HCT116 (cell line): ENCODE data around the gene FAM168B. TPM values are rescaled to one million over a fixed set of nuclear protein-coding genes. Genes with fewer than 3 reads are reported as not detected.

Experiments used
- ATAC-seq: fragments of 200-7000 bp; cut with Tn5 transposase; 2 replicates; pipeline ENCODE4 v1.9.1; 2020; ENCODE audit warnings: mild to moderate bottlenecking, moderate library complexity
- BruUV-seq: library from RNA; stranded (reverse); fragments of 400-500 nt; replicated peaks from 2 replicates; lab custom pipeline; 2021; lab: Mats Ljungman, UMichigan
- CTCF ChIA-PET: fragments of 300-600 bp; sonication (Branson Sonifier 250); formaldehyde crosslinking; loops from one replicate; lab custom pipeline; 2021; ENCODE audit warnings: antibody characterized with exemption; lab: Charles Lee
- POLR2A ChIA-PET: fragments of 300-600, 350-600 bp; sonication (Branson Sonifier 250); formaldehyde crosslinking; loops from one replicate; lab custom pipeline; 2021; ENCODE audit warnings: antibody characterized with exemption; lab: Charles Lee
- RAD21 ChIA-PET, 2 experiments: fragments of 300-600 bp; sonication (Branson Sonifier 250); formaldehyde crosslinking; loops; one replicate each; lab custom pipeline; 2023; ENCODE audit warnings: low total read pairs in 2 of 2; ENCODE audit not compliant: uncharacterized antibody in 2 of 2, unreplicated experiment in 2 of 2, low non-redundant PET in 1 of 2; lab: Charles Lee
- DNase-seq: peaks from one replicate; pipeline ENCODE4 v3.0.0-alpha.2; 2010; ENCODE audit warnings: low read depth, low spot score
- H2AFZ ChIP-seq: fragments of 200-600 bp; shearing (Covaris generic), sonication (generic); 2 replicates; pipeline ENCODE4 v1.6.1; 2017; ENCODE audit warnings: low read depth, mixed run types, mixed read lengths, antibody characterized with exemption, low read length; ENCODE audit not compliant: poor library complexity, severe bottlenecking
- H3K27ac ChIP-seq: 2 replicates; pipeline ENCODE4 v1.5.1; 2012; ENCODE audit warnings: low read depth, low read length
- H3K27me3 ChIP-seq: fragments of 200-600 bp; sonication (generic); 2 replicates; pipeline ENCODE4 v1.6.1; 2016; ENCODE audit warnings: mixed run types, low read length, mixed read lengths; ENCODE audit not compliant: insufficient read depth
- H3K36me3 ChIP-seq, 2 experiments: fragments of 200-500 bp in 1 of 2; fragments of 200-600 bp in 1 of 2; sonication (Bioruptor generic) in 1 of 2; sonication (generic) in 1 of 2; 2 replicates each; pipeline versions ENCODE4 v1.5.1 to v1.6.1; 2014 to 2016; ENCODE audit warnings: low read length in 2 of 2, inconsistent platforms in 1 of 2, mixed read lengths in 1 of 2, mixed run types in 1 of 2; ENCODE audit not compliant: insufficient read depth in 2 of 2, control insufficient read depth in 1 of 2
- H3K4me1 ChIP-seq, 2 experiments: fragments of 200-600 bp in 1 of 2; sonication (generic) in 1 of 2; 2 replicates each; pipeline versions ENCODE4 v1.5.1 to v1.6.1; 2012 to 2017; ENCODE audit warnings: low read length in 2 of 2, inconsistent platforms in 1 of 2, mild to moderate bottlenecking in 1 of 2, mixed read lengths in 1 of 2, mixed run types in 1 of 2, moderate library complexity in 1 of 2; ENCODE audit not compliant: insufficient read depth in 2 of 2, control insufficient read depth in 1 of 2
- H3K4me2 ChIP-seq: fragments of 200-600 bp; sonication (generic); 2 replicates; pipeline ENCODE4 v1.6.1; 2017; ENCODE audit warnings: mixed run types, low read length, mixed read lengths
- H3K4me3 ChIP-seq, 2 experiments: fragments of 200-600 bp in 1 of 2; sonication (generic) in 1 of 2; replicated peaks in 1 of 2; 2 replicates each; pipeline ENCODE4 v1.5.1; 2011 to 2016; ENCODE audit warnings: low read length in 2 of 2, control low read depth in 1 of 2, low read depth in 1 of 2, mild to moderate bottlenecking in 1 of 2, mixed read lengths in 1 of 2, mixed run types in 1 of 2
- H3K79me2 ChIP-seq: fragments of 200-600 bp; sonication (generic); 2 replicates; pipeline ENCODE4 v1.6.1; 2017; ENCODE audit warnings: mild to moderate bottlenecking, mixed run types, low read length, moderate library complexity, mixed read lengths; ENCODE audit not compliant: insufficient read depth
- H3K9ac ChIP-seq: fragments of 200-600 bp; sonication (generic); 2 replicates; pipeline ENCODE4 v1.6.1; 2016; ENCODE audit warnings: low read length, mixed read lengths
- H3K9me2 ChIP-seq: fragments of 200-600 bp; sonication (generic), shearing (Covaris generic); 2 replicates; pipeline ENCODE4 v1.6.1; 2017; ENCODE audit warnings: mixed run types, mild to moderate bottlenecking, moderate library complexity; ENCODE audit not compliant: insufficient read depth
- H3K9me3 ChIP-seq, 2 experiments: fragments of 200-500 bp in 1 of 2; fragments of 200-600 bp in 1 of 2; sonication (Bioruptor generic) in 1 of 2; sonication (generic) in 1 of 2; 2 replicates each; pipeline ENCODE4 v1.6.1; 2014 to 2017; ENCODE audit warnings: low read length in 2 of 2, mixed read lengths in 2 of 2, inconsistent platforms in 1 of 2, low read depth in 1 of 2, mild to moderate bottlenecking in 1 of 2, mixed run types in 1 of 2, moderate library complexity in 1 of 2; ENCODE audit not compliant: control insufficient read depth in 1 of 2, insufficient read depth in 1 of 2
- H4K20me1 ChIP-seq: fragments of 200-600 bp; sonication (generic), shearing (Covaris generic); 2 replicates; pipeline ENCODE4 v1.6.1; 2017; ENCODE audit warnings: mixed run types, mild to moderate bottlenecking, moderate library complexity; ENCODE audit not compliant: insufficient read depth
- CBX3 ChIP-seq: IDR thresholded peaks from 2 replicates; pipeline ENCODE4 v1.6.1; 2012; ENCODE audit warnings: low read depth
- CEBPB ChIP-seq: IDR thresholded peaks from 2 replicates; pipeline ENCODE4 v1.6.1; 2012; ENCODE audit warnings: low read depth
- EGR1 ChIP-seq: IDR thresholded peaks from 2 replicates; pipeline ENCODE4 v1.6.1; 2012; ENCODE audit warnings: low read depth
- ELF1 ChIP-seq: IDR thresholded peaks from 2 replicates; pipeline ENCODE4 v1.6.1; 2012; ENCODE audit warnings: low read depth, borderline replicate concordance
- EZH2 ChIP-seq: fragments of 200-600 bp; sonication (generic); IDR thresholded peaks from 2 replicates; pipeline ENCODE4 v1.6.1; 2017; ENCODE audit warnings: antibody characterized with exemption, mixed run types
- FOSL1 ChIP-seq: IDR thresholded peaks from 2 replicates; pipeline ENCODE4 v1.6.1; 2012; ENCODE audit warnings: low read depth
- JUND ChIP-seq: IDR thresholded peaks from 2 replicates; pipeline ENCODE4 v1.6.1; 2012
- POLR2A ChIP-seq: IDR thresholded peaks from 2 replicates; pipeline ENCODE4 v1.7.0; 2011; ENCODE audit warnings: borderline replicate concordance; ENCODE audit not compliant: insufficient read depth, insufficient read length; ENCODE audit errors: extremely low read depth
- POLR2AphosphoS5 ChIP-seq: IDR thresholded peaks from 2 replicates; pipeline ENCODE4 v1.6.1; 2011; ENCODE audit warnings: mild to moderate bottlenecking, low read depth, low read length, moderate library complexity
- SIN3A ChIP-seq: IDR thresholded peaks from 2 replicates; pipeline ENCODE4 v1.6.1; 2012; ENCODE audit warnings: low read depth
- SP1 ChIP-seq: IDR thresholded peaks from 2 replicates; pipeline ENCODE4 v1.6.1; 2012; ENCODE audit warnings: low read depth
- SRF ChIP-seq: IDR thresholded peaks from 2 replicates; pipeline ENCODE4 v1.6.1; 2012; ENCODE audit warnings: low read depth
- TCF7L2 ChIP-seq: IDR thresholded peaks from 2 replicates; pipeline ENCODE4 v1.7.0; 2011; ENCODE audit warnings: borderline replicate concordance, inconsistent platforms; ENCODE audit not compliant: insufficient read depth, insufficient read length; ENCODE audit errors: extremely low read depth
- YY1 ChIP-seq: IDR thresholded peaks from 2 replicates; pipeline ENCODE4 v1.6.1; 2011; ENCODE audit warnings: low read length, low read depth, moderate library complexity, mild to moderate bottlenecking; ENCODE audit not compliant: insufficient replicate concordance; ENCODE audit errors: extremely low read depth
- ZFX ChIP-seq: fragments of 450-650 bp; IDR thresholded peaks from 2 replicates; pipeline ENCODE4 v1.6.1; 2017
- intact Hi-C: fragments of 100-400 bp; cut with micrococcal nuclease; formaldehyde crosslinking; loops from 2 replicates; pipeline ENCODE4 v1.10.0; 2022
- total RNA-seq: library from RNA; stranded (reverse); gene quantifications from one replicate; pipeline ENCODE4 v1.2.1, GENCODE V29; 2021; ENCODE audit not compliant: unreplicated experiment

Gene FAM168B
- total RNA-seq, 1 experiment from 2014 or later = 94.5 TPM

DNA sequence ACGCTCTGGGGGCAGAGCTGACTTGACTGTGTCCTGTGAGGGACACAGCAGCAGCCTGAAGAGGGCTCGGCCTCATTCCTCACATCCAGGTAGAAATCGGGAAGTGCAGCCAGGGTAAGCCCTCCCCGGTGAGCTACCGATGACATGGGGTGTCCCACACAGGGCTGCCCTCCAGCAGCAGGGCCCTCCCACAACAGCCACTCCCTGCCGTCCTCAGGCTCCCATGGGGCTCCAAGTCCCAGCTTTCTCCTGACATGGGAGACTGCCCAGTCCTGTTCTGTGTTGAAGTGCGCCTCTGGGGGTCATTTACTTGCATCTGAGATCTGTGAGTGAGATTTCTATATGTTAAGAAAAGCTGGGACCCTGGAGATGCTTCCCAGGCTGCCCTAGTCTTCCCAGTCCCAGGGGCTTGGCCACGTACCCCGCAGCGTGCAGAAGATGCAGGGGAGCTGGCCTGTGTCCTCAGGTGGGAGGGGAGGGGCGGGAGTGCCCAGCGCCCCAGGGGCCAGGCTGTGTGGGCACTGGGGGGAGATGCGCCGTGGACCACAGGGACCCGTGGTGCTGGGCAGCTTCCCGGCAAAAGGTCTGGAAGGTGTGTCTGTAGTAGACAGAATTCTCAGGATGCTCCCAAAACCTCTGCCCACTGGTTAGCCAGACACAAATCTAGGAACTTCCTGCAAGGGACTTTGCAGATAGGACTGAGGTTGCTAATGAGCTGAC, 87.9 kb downstream of the FAM168B start (continued):
- TF ChIP-seq EGR1 (no peak), ELF1 (no peak), YY1 (no peak), POLR2A (no peak), ZFX (no peak), JUND (no peak)

- H3K4me3 ChIP-seq = no peak overlapping the region
- H3K9me3 ChIP-seq = no peaks in the 10 kb centered on the region
- ChIA-PET RAD21 (no interaction called here), CTCF (no interaction called here), POLR2A (no interaction called here)
- no peak for DNase-seq
- no peak overlapping the region for H3K4me2 ChIP-seq
- no peak overlapping the region for H3K27ac ChIP-seq
- intact Hi-C loops = no loop called here
- no peaks in the 10 kb centered on the region for H3K4me1 ChIP-seq
- H3K27me3 ChIP-seq = no peaks in the 10 kb centered on the region
- no peak for TF ChIP-seq JUND
- TF ChIP-seq FOSL1 = no peak
- no peaks in the 10 kb centered on the region for H3K9me2 ChIP-seq
- ATAC-seq = no peak
- H3K79me2 ChIP-seq = no peaks in the 10 kb centered on the region
- no TSS peak for BruUV-seq
- no peaks in the 10 kb centered on the region for H3K36me3 ChIP-seq
- no peak overlapping the region for H3K9ac ChIP-seq
- no peaks in the 10 kb centered on the region for H4K20me1 ChIP-seq
- no peak overlapping the region for H2AFZ ChIP-seq
These were observed 88.6 kb downstream of the FAM168B start for GRCh38 chr2:131004446-131005209.

DNA sequence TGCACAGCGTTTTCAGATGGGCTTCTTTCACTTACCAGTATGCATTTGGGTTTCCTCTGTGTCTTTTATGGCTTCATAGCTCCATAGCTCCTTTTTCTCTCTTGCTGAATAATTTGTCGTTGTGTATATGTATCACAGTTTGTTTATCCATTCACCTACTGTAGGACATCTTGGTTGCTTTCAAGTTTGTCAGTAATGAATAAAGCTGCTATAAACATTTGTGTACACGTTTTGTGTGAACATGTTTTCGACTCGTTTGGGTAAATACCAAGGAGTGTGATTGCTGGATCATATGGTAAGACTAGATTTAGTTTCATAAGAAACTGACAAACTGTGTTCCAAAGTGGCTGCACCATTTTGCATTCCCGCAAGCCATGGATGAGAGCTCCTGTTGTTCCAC, 94.7 kb downstream of the FAM168B start:
- no peaks in the 10 kb centered on the region for H3K79me2 ChIP-seq
- H3K9me3 ChIP-seq = no peaks in the 10 kb centered on the region
- no peak for DNase-seq
- H3K36me3 ChIP-seq = no peaks in the 10 kb centered on the region
- no peaks in the 10 kb centered on the region for H3K4me1 ChIP-seq
- H3K4me2 ChIP-seq = no peak overlapping the region
- TF ChIP-seq ELF1 (no peak), POLR2AphosphoS5 (no peak), CBX3 (no peak), CEBPB (no peak), SIN3A (no peak), TCF7L2 (no peak), SP1 (no peak), EZH2 (no peak), EGR1 (no peak), YY1 (no peak), POLR2A (no peak), SRF (no peak)
- TF ChIP-seq, all 23 proteins: peak for 0
- H3K9ac ChIP-seq = no peak overlapping the region
- no peaks in the 10 kb centered on the region for H3K27me3 ChIP-seq
- ATAC-seq = no peak
- H3K27ac ChIP-seq = no peak overlapping the region
- POLR2A ChIA-PET = no interaction called here
- no peak overlapping the region for H2AFZ ChIP-seq
- no peaks in the 10 kb centered on the region for H4K20me1 ChIP-seq
- intact Hi-C loops = no loop called here
- RAD21 ChIA-PET = no interaction called here
- CTCF ChIA-PET = no interaction called here
- no peak overlapping the region for H3K4me3 ChIP-seq
- no TSS peak for BruUV-seq
- H3K9me2 ChIP-seq = no peaks in the 10 kb centered on the region
